ENCODE measurements around the gene SWT1. TPM values are rescaled to one million over a fixed set of nuclear protein-coding genes. Genes with fewer than 3 reads are reported as not detected.
"Not testable (repeated sequence)": the region's sequence is repeated elsewhere in the genome, so short reads cannot be mapped to it uniquely, and the experiment has no call there.

The SWT1 gene
- total and polyA plus RNA-seq, 7 donors = 1.7 to 6.1 (median 3.6) TPM

- intact Hi-C loops (cut with DNase I) = loop anchor here (5.0 to 10.0 kb wide), 3 partner anchors 278 to 356 kb away; no protein-coding TSS in a partner anchor
- 30 to 59% (median 34%) methylated on average over 1 of the region's 1 CpG for WGBS, 3 donors
- no peak overlapping the region for H3K27ac ChIP-seq
These were observed 162.1 kb downstream of the SWT1 start for GRCh38 chr1:185319139-185319475.

GRCh38 chr1:185321104-185321503 is 164.1 kb downstream of the SWT1 start:
- ATAC-seq; H3K4me3 ChIP-seq; DNase-seq; H3K4me1 ChIP-seq; H3K36me3 ChIP-seq (ENCODE audit: insufficient read depth in 1 of 2, low read depth in 1 of 2); H3K27me3 ChIP-seq (ENCODE audit: insufficient read depth in 3 of 3, low read length in 2 of 3); intact Hi-C loops (cut with DNase I); H3K9me3 ChIP-seq; H3K27ac ChIP-seq: not testable (repeated sequence)
- 94 to 95% (median 94%) methylated on average over 7 of the region's 7 CpGs for WGBS, 3 donors

More at GRCh38 chr1:185319139-185319475, 162.1 kb downstream of the SWT1 start:
- peaks cover 16% of the 10 kb centered on the region for H3K4me1 ChIP-seq
- H3K4me3 ChIP-seq = no peak overlapping the region
- DNase-seq = no peak
- H3K36me3 ChIP-seq (ENCODE audit: insufficient read depth in 1 of 2, low read depth in 1 of 2) = no peaks in the 10 kb centered on the region
- TF ChIP-seq CTCF (IDR thresholded peaks at IDR 0.05) = no peak
- no peaks in the 10 kb centered on the region for H3K27me3 ChIP-seq (ENCODE audit: insufficient read depth in 3 of 3, low read length in 2 of 3)
- ATAC-seq = no peak
- no peaks in the 10 kb centered on the region for H3K9me3 ChIP-seq

- not testable (repeated sequence) for ATAC-seq, DNase-seq
These were observed 164.8 kb downstream of the SWT1 start for GRCh38 chr1:185321653-185322221.

GRCh38 chr1:185322636-185323035 is 165.7 kb downstream of the SWT1 start:
- DNase-seq = no peak

More at GRCh38 chr1:185321653-185322221, 164.8 kb downstream of the SWT1 start:
- H3K27me3 ChIP-seq (ENCODE audit: insufficient read depth in 3 of 3, low read length in 2 of 3); intact Hi-C loops (cut with DNase I); H3K4me1 ChIP-seq; H3K36me3 ChIP-seq (ENCODE audit: insufficient read depth in 1 of 2, low read depth in 1 of 2); H3K9me3 ChIP-seq; H3K27ac ChIP-seq; H3K4me3 ChIP-seq: not testable (repeated sequence)
- 97 to 98% (median 98%) methylated on average over 32 to 36 of the region's 36 CpGs for WGBS, 3 donors

GRCh38 chr1:185324118-185324517 is 167.2 kb downstream of the SWT1 start:
- ATAC-seq (no peak), DNase-seq (no peak)
- Histone ChIP-seq H3K4me1 (no peaks in the 10 kb centered on the region), H3K36me3 (ENCODE audit: insufficient read depth in 1 of 2, low read depth in 1 of 2) (no peaks in the 10 kb centered on the region), H3K4me3 (no peak overlapping the region), H3K27ac (no peak overlapping the region), H3K27me3 (ENCODE audit: insufficient read depth in 3 of 3, low read length in 2 of 3) (no peaks in the 10 kb centered on the region), H3K9me3 (no peaks in the 10 kb centered on the region)
- TF ChIP-seq CTCF (IDR thresholded peaks at IDR 0.05) = no peak
- 94 to 98% (median 96%) methylated on average over 3 of the region's 3 CpGs for WGBS, 3 donors
- intact Hi-C loops (cut with DNase I) = no loop called here

More at GRCh38 chr1:185322636-185323035, 165.7 kb downstream of the SWT1 start:
- ATAC-seq = no peak
- Histone ChIP-seq H3K4me3 (no peak overlapping the region), H3K27ac (no peak overlapping the region), H3K27me3 (ENCODE audit: insufficient read depth in 3 of 3, low read length in 2 of 3) (no peaks in the 10 kb centered on the region), H3K36me3 (ENCODE audit: insufficient read depth in 1 of 2, low read depth in 1 of 2) (no peaks in the 10 kb centered on the region), H3K4me1 (no peaks in the 10 kb centered on the region), H3K9me3 (no peaks in the 10 kb centered on the region)
- 49 to 79% (median 51%) methylated on average over 2 of the region's 2 CpGs for WGBS, 3 donors
- TF ChIP-seq CTCF (IDR thresholded peaks at IDR 0.05) = no peak
- intact Hi-C loops (cut with DNase I) = no loop called here

GRCh38 chr1:185325413-185325812 is 168.4 kb downstream of the SWT1 start:
- WGBS, 3 donors = 61 to 64% (median 62%) methylated on average over 4 of the region's 4 CpGs
- intact Hi-C loops (cut with DNase I) = no loop called here
- no peaks in the 10 kb centered on the region for H3K27me3 ChIP-seq (ENCODE audit: insufficient read depth in 3 of 3, low read length in 2 of 3)
- H3K27ac ChIP-seq = no peak overlapping the region
- no peaks in the 10 kb centered on the region for H3K9me3 ChIP-seq
- TF ChIP-seq CTCF (IDR thresholded peaks at IDR 0.05) = no peak
- H3K36me3 ChIP-seq (ENCODE audit: insufficient read depth in 1 of 2, low read depth in 1 of 2) = no peaks in the 10 kb centered on the region
- DNase-seq (no peak), ATAC-seq (no peak)
- no peaks in the 10 kb centered on the region for H3K4me1 ChIP-seq
- H3K4me3 ChIP-seq = no peak overlapping the region
